Keratinocyte (primary cell): ENCODE data around the gene ANGPTL8.

Experiments
- EZH2 ChIP-seq: IDR thresholded peaks from one replicate; pipeline ENCODE4 v1.6.1; 2012; ENCODE audit warnings: inconsistent platforms, mild to moderate bottlenecking, low read length, moderate library complexity
- TF ChIP-seq, protein P1 (sequence below), 3 experiments: IDR thresholded peaks in 1 of 3; conservative IDR thresholded peaks in 1 of 3; optimal IDR thresholded peaks in 1 of 3; 2 replicates in 2 of 3; 3 replicates in 1 of 3; pipeline versions ENCODE3 to v1.5.1; 2011; ENCODE audit warnings: low read length in 3 of 3, mild to moderate bottlenecking in 3 of 3, moderate library complexity in 2 of 3, control low read depth in 1 of 3, inconsistent platforms in 1 of 3; ENCODE audit not compliant: insufficient read depth in 2 of 3; ENCODE audit errors: extremely low read depth in 1 of 3

GRCh38 chr19:11236324-11237301 is 2.8 kb upstream of the ANGPTL8 start:
- no peak for TF ChIP-seq EZH2
- TF ChIP-seq, protein P1, sequence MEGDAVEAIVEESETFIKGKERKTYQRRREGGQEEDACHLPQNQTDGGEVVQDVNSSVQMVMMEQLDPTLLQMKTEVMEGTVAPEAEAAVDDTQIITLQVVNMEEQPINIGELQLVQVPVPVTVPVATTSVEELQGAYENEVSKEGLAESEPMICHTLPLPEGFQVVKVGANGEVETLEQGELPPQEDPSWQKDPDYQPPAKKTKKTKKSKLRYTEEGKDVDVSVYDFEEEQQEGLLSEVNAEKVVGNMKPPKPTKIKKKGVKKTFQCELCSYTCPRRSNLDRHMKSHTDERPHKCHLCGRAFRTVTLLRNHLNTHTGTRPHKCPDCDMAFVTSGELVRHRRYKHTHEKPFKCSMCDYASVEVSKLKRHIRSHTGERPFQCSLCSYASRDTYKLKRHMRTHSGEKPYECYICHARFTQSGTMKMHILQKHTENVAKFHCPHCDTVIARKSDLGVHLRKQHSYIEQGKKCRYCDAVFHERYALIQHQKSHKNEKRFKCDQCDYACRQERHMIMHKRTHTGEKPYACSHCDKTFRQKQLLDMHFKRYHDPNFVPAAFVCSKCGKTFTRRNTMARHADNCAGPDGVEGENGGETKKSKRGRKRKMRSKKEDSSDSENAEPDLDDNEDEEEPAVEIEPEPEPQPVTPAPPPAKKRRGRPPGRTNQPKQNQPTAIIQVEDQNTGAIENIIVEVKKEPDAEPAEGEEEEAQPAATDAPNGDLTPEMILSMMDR (optimal IDR thresholded peaks at IDR 0.05 in 1 of 3, IDR thresholded peaks at IDR 0.05 in 1 of 3, conservative IDR thresholded peaks at IDR 0.05 in 1 of 3; ENCODE audit: extremely low read depth in 1 of 3, insufficient read depth in 2 of 3, low read length in 3 of 3), result no peak
